ENCODE data around the gene LMCD1. TPM values are rescaled to one million over a fixed set of nuclear protein-coding genes. Genes with fewer than 3 reads are reported as not detected.

Gene LMCD1
- total RNA-seq, 1 experiment from 2014 or later, result 46.0 TPM

GRCh38 chr3:8474991-8475390 lies 26.6 kb upstream of the LMCD1 start:
- no peaks in the 10 kb centered on the region for H3K36me3 Mint-ChIP-seq (ENCODE audit: insufficient read depth, unreplicated experiment)
- no TSS peak for BruUV-seq (replicated peaks)
- no peaks in the 10 kb centered on the region for H3K27me3 Mint-ChIP-seq (ENCODE audit: unreplicated experiment)
- H3K4me1 Mint-ChIP-seq (ENCODE audit: low read depth, unreplicated experiment), result no peaks in the 10 kb centered on the region
- TF ChIP-seq CTCF (IDR thresholded peaks at IDR 0.05; ENCODE audit: unreplicated experiment), result no peak
- H3K4me3 Mint-ChIP-seq (ENCODE audit: low read depth, unreplicated experiment), result no peak overlapping the region
- CTCF ChIA-PET, result no interaction called here
- intact Hi-C loops (cut with micrococcal nuclease; ENCODE audit: unreplicated experiment), result no loop called here
- no peaks in the 10 kb centered on the region for H3K9me3 Mint-ChIP-seq (ENCODE audit: low read depth, unreplicated experiment)
- DNase-seq, result no peak
- H3K27ac Mint-ChIP-seq (ENCODE audit: unreplicated experiment), result no peak overlapping the region

GRCh38 chr3:8480699-8481098 lies 20.9 kb upstream of the LMCD1 start:
- no TSS peak for BruUV-seq (replicated peaks)
- Mint-ChIP-seq H3K9me3 (ENCODE audit: low read depth, unreplicated experiment) (peaks cover 5% of the 10 kb centered on the region), H3K4me1 (ENCODE audit: low read depth, unreplicated experiment) (peaks cover 16% of the 10 kb centered on the region), H3K27me3 (ENCODE audit: unreplicated experiment) (no peaks in the 10 kb centered on the region), H3K36me3 (ENCODE audit: insufficient read depth, unreplicated experiment) (no peaks in the 10 kb centered on the region), H3K4me3 (ENCODE audit: low read depth, unreplicated experiment) (no peak overlapping the region), H3K27ac (ENCODE audit: unreplicated experiment) (no peak overlapping the region)
- no peak for DNase-seq
- intact Hi-C loops (cut with micrococcal nuclease; ENCODE audit: unreplicated experiment), result no loop called here
- CTCF ChIA-PET, result no interaction called here
- no peak for TF ChIP-seq CTCF (IDR thresholded peaks at IDR 0.05; ENCODE audit: unreplicated experiment)

GRCh38 chr3:8481380-8481779 lies 20.2 kb upstream of the LMCD1 start:
- Mint-ChIP-seq H3K36me3 (ENCODE audit: insufficient read depth, unreplicated experiment) (no peaks in the 10 kb centered on the region), H3K4me1 (ENCODE audit: low read depth, unreplicated experiment) (peaks cover 16% of the 10 kb centered on the region), H3K27me3 (ENCODE audit: unreplicated experiment) (no peaks in the 10 kb centered on the region), H3K27ac (ENCODE audit: unreplicated experiment) (no peak overlapping the region), H3K9me3 (ENCODE audit: low read depth, unreplicated experiment) (peaks cover 5% of the 10 kb centered on the region), H3K4me3 (ENCODE audit: low read depth, unreplicated experiment) (no peak overlapping the region)
- DNase-seq, result no peak
- CTCF ChIA-PET, result no interaction called here
- intact Hi-C loops (cut with micrococcal nuclease; ENCODE audit: unreplicated experiment), result no loop called here
- no peak for TF ChIP-seq CTCF (IDR thresholded peaks at IDR 0.05; ENCODE audit: unreplicated experiment)
- BruUV-seq (replicated peaks), result no TSS peak

GRCh38 chr3:8482263-8482662 lies 19.4 kb upstream of the LMCD1 start:
- Mint-ChIP-seq H3K27me3 (ENCODE audit: unreplicated experiment) (no peaks in the 10 kb centered on the region), H3K4me1 (ENCODE audit: low read depth, unreplicated experiment) (peaks cover 16% of the 10 kb centered on the region), H3K36me3 (ENCODE audit: insufficient read depth, unreplicated experiment) (no peaks in the 10 kb centered on the region), H3K27ac (ENCODE audit: unreplicated experiment) (no peak overlapping the region), H3K4me3 (ENCODE audit: low read depth, unreplicated experiment) (no peak overlapping the region), H3K9me3 (ENCODE audit: low read depth, unreplicated experiment) (peaks cover 5% of the 10 kb centered on the region)
- TF ChIP-seq CTCF (IDR thresholded peaks at IDR 0.05; ENCODE audit: unreplicated experiment), result no peak
- DNase-seq, result no peak
- intact Hi-C loops (cut with micrococcal nuclease; ENCODE audit: unreplicated experiment), result no loop called here
- CTCF ChIA-PET, result no interaction called here
- BruUV-seq (replicated peaks), result no TSS peak
